Measurements from ENCODE around the gene C22orf23.
"Not testable (repeated sequence)": the region's sequence is repeated elsewhere in the genome, so short reads cannot be mapped to it uniquely, and the experiment has no call there.

The C22orf23 gene

GRCh38 chr22:37982151-37982785 lies 28.9 kb upstream of the C22orf23 start:
- DNase-seq = no peak

- DNase-seq = no peak
These were observed 28.0 kb upstream of the C22orf23 start for GRCh38 chr22:37981282-37982011.

- DNase-seq = no peak
These were observed 26.4 kb upstream of the C22orf23 start for GRCh38 chr22:37979782-37980181.

- DNase-seq = no peak
These were observed 23.1 kb upstream of the C22orf23 start for GRCh38 chr22:37976547-37976946.

GRCh38 chr22:37976022-37976421 lies 22.6 kb upstream of the C22orf23 start:
- not testable (repeated sequence) for DNase-seq

GRCh38 chr22:37975153-37975552 lies 21.8 kb upstream of the C22orf23 start:
- no peak for DNase-seq

GRCh38 chr22:37973271-37974170 lies 20.1 kb upstream of the C22orf23 start:
- no peak for DNase-seq

GRCh38 chr22:37972527-37972926 lies 19.1 kb upstream of the C22orf23 start:
- DNase-seq = no peak

- DNase-seq = no peak
These were observed 18.4 kb upstream of the C22orf23 start for GRCh38 chr22:37971475-37972434.

- no peak for DNase-seq
These were observed 17.5 kb upstream of the C22orf23 start for GRCh38 chr22:37970864-37971263.

- no peak for DNase-seq
These were observed 15.3 kb upstream of the C22orf23 start for GRCh38 chr22:37968452-37969251.

GRCh38 chr22:37967637-37968451 lies 14.4 kb upstream of the C22orf23 start:
- DNase-seq = no peak

- no peak for DNase-seq
These were observed 13.7 kb upstream of the C22orf23 start for GRCh38 chr22:37967147-37967546.

GRCh38 chr22:37965940-37966664 lies 12.7 kb upstream of the C22orf23 start:
- no peak for DNase-seq

GRCh38 chr22:37961062-37961461 lies 7.7 kb upstream of the C22orf23 start:
- no peak for DNase-seq

- no peak for DNase-seq
These were observed 5.9 kb upstream of the C22orf23 start for GRCh38 chr22:37959231-37959825.

- DNase-seq = no peak
These were observed 3.8 kb upstream of the C22orf23 start for GRCh38 chr22:37957232-37957631.

GRCh38 chr22:37955825-37956397 lies 2.5 kb upstream of the C22orf23 start:
- DNase-seq = not testable (repeated sequence)

- DNase-seq = no peak
These were observed 1.3 kb upstream of the C22orf23 start for GRCh38 chr22:37954686-37955085.
